Gastroesophageal sphincter (tissue), 4 donors: ENCODE results near the gene TNFAIP8L3. TPM values are rescaled to one million over a fixed set of nuclear protein-coding genes. Genes with fewer than 3 reads are reported as not detected.

Experiments
- ATAC-seq: fragments of 150-250 bp; one replicate; pipeline ENCODE4 v1.9.1; 2016; ENCODE audit warnings: mild to moderate bottlenecking, moderate library complexity
- H3K27ac ChIP-seq, 4 donors: fragments of 200-600 bp; sonication (generic) in 3 of 4; 1 replicate in 3 of 4; 2 replicates in 1 of 4; pipeline ENCODE4 v1.5.1; 2016 to 2019
- H3K27me3 ChIP-seq: fragments of 200-600 bp; sonication (generic); one replicate; pipeline ENCODE4 v1.5.1; 2019
- H3K36me3 ChIP-seq, 2 donors: fragments of 200-600 bp; sonication (generic); one replicate each; pipeline ENCODE4 v1.5.1; 2019; ENCODE audit warnings: control low read depth in 1 of 2
- H3K4me1 ChIP-seq, 3 donors: fragments of 200-600 bp; sonication (generic); 1 replicate in 2 of 3; 2 replicates in 1 of 3; pipeline ENCODE4 v1.5.1; 2016 to 2019; ENCODE audit warnings: control low read depth in 2 of 3
- H3K4me3 ChIP-seq, 2 donors: fragments of 200-600 bp; sonication (generic); one replicate each; pipeline ENCODE4 v1.5.1; 2019; ENCODE audit warnings: mild to moderate bottlenecking in 1 of 2, moderate library complexity in 1 of 2
- H3K9me3 ChIP-seq, 3 donors: fragments of 200-600 bp; sonication (generic); one replicate each; pipeline ENCODE4 v1.5.1; 2017 to 2019; ENCODE audit warnings: control low read depth in 2 of 3
- EP300 ChIP-seq: sonication (generic); formaldehyde crosslinking; IDR thresholded peaks from one replicate; pipeline ENCODE4 v1.6.1; 2017; ENCODE audit warnings: antibody characterized with exemption, mild to moderate bottlenecking
- POLR2A ChIP-seq, 2 donors: fragments of 450-650 bp; IDR thresholded peaks; one replicate each; pipeline ENCODE4 v1.6.1; 2017; ENCODE audit warnings: antibody characterized with exemption in 2 of 2, mild to moderate bottlenecking in 2 of 2, moderate library complexity in 1 of 2
- POLR2AphosphoS5 ChIP-seq: sonication (generic); formaldehyde crosslinking; IDR thresholded peaks from one replicate; pipeline ENCODE4 v1.6.1; 2017; ENCODE audit warnings: antibody characterized with exemption
- WGBS, 2 donors: methylation state at CpG; one replicate each; pipeline ENCODE4 v1.1.5; 2018; ENCODE audit warnings: low coverage in 1 of 2; 5-methylcytosine and 5-hydroxymethylcytosine counted together
- total RNA-seq, 4 donors: library from RNA; depleted of rRNA; stranded (reverse); fragments of >200 nt; gene quantifications; one replicate each; pipeline ENCODE4 v1.1.0, GENCODE V29; 2016
- TF ChIP-seq, protein P1 (sequence below), 4 experiments: fragments of 200-600 bp in 2 of 4; fragments of 450-650 bp in 2 of 4; sonication (generic) in 1 of 4; IDR thresholded peaks; one replicate each; pipeline ENCODE4 v1.5.1; 2017 to 2019; ENCODE audit warnings: antibody characterized with exemption in 4 of 4, mild to moderate bottlenecking in 2 of 4, moderate library complexity in 2 of 4

TNFAIP8L3 gene
- total RNA-seq, 4 donors from 2014 or later = 17.1 to 31.7 (median 23.9) TPM

DNA sequence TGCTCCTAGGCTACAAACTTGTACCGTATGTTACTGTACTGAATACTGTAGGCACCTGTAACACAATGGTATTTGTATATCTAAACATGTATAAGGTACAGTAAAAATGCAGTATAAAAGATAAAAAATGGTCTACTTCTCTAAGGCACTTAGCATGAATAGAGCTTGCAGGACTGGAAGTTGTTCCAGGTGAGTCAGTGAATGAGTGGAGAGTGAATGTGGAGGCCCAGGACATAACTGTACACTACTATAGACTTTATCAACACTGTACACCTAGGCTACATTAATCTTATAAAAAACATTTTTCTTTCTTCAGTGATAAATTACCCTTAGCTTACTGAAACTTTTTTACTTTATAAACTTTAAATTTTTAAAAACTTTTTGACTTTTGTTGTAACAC, 12.5 kb downstream of the TNFAIP8L3 start:
- no peak for ATAC-seq
- 100% methylated on average over 1 of the region's 1 CpG; no CpG with 5 or more reads in 1 of the 2 donors for WGBS, 2 donors

DNA sequence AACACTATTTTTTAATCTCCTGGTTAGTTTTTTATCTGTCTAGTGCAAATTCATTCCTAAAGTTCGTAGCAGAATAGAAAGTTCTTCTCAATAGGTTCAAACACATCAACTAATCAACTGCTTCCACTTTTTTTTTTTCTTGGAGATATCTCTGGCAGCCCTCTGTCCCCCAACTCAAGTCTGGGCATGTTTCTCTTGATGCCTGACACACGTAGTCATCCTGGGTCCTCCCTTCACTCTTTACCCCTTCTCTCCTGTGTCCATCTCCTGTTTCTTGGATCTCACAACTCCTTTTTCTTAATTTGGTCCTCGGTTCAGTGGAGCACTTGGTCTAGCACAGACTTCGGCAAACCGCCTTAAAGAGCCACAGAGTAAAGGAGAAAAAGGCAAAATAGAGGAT, 14.4 kb downstream of the TNFAIP8L3 start:
- ATAC-seq = no peak
- no peak overlapping the region for H3K4me3 ChIP-seq
- WGBS, 2 donors = 76 to 85% methylated on average over 2 to 3 of the region's 5 CpGs
- no peaks in the 10 kb centered on the region for H3K9me3 ChIP-seq
- peaks cover 0 to 46% (median 7%) of the 10 kb centered on the region in 3 donors for H3K4me1 ChIP-seq
- no peaks in the 10 kb centered on the region for H3K27me3 ChIP-seq
- H3K36me3 ChIP-seq = no peaks in the 10 kb centered on the region
- H3K27ac ChIP-seq = no peak overlapping the region
- TF ChIP-seq EP300 = no peak
- TF ChIP-seq, protein P1, sequence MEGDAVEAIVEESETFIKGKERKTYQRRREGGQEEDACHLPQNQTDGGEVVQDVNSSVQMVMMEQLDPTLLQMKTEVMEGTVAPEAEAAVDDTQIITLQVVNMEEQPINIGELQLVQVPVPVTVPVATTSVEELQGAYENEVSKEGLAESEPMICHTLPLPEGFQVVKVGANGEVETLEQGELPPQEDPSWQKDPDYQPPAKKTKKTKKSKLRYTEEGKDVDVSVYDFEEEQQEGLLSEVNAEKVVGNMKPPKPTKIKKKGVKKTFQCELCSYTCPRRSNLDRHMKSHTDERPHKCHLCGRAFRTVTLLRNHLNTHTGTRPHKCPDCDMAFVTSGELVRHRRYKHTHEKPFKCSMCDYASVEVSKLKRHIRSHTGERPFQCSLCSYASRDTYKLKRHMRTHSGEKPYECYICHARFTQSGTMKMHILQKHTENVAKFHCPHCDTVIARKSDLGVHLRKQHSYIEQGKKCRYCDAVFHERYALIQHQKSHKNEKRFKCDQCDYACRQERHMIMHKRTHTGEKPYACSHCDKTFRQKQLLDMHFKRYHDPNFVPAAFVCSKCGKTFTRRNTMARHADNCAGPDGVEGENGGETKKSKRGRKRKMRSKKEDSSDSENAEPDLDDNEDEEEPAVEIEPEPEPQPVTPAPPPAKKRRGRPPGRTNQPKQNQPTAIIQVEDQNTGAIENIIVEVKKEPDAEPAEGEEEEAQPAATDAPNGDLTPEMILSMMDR (IDR thresholded peaks at IDR 0.05) = no peak
- no peak for TF ChIP-seq POLR2A (IDR thresholded peaks at IDR 0.05)
- TF ChIP-seq POLR2AphosphoS5 = no peak

More for the DNA sequence above, 12.5 kb downstream of the TNFAIP8L3 start:
- Histone ChIP-seq H3K4me1 (peaks cover 4 to 46% (median 15%) of the 10 kb centered on the region in 3 donors), H3K27ac (no peak overlapping the region), H3K36me3 (no peaks in the 10 kb centered on the region), H3K27me3 (no peaks in the 10 kb centered on the region), H3K4me3 (no peak overlapping the region), H3K9me3 (no peaks in the 10 kb centered on the region)
- TF ChIP-seq POLR2AphosphoS5 (no peak), EP300 (no peak)

DNA sequence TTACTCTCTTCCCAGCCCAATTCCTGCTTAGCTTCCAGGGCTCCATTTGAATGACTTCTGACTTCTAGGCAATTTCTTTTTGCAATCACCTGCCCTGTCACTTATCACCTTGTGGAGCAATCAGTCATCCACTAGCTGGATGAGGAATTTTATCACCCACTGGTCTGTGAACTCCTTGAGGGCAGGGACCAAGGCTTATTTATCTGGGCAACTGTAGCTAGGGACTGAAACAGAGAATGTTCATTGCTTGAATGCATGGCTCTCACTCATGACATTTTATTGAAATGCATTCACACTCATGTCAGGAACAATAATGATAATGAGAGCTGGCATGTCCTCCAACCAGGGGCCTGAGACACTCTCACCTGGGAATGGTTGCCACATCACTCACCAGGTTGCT, 15.5 kb downstream of the TNFAIP8L3 start:
- H3K27me3 ChIP-seq = no peaks in the 10 kb centered on the region
- no peak for ATAC-seq
- no peak overlapping the region for H3K27ac ChIP-seq
- H3K4me1 ChIP-seq = peaks cover 0 to 47% (median 10%) of the 10 kb centered on the region in 3 donors
- H3K9me3 ChIP-seq = no peaks in the 10 kb centered on the region
- no peak overlapping the region for H3K4me3 ChIP-seq
- TF ChIP-seq, protein P1 (IDR thresholded peaks at IDR 0.05) = no peak
- TF ChIP-seq POLR2AphosphoS5 = no peak
- TF ChIP-seq EP300 = no peak
- no peak for TF ChIP-seq POLR2A (IDR thresholded peaks at IDR 0.05)
- no peaks in the 10 kb centered on the region for H3K36me3 ChIP-seq

DNA sequence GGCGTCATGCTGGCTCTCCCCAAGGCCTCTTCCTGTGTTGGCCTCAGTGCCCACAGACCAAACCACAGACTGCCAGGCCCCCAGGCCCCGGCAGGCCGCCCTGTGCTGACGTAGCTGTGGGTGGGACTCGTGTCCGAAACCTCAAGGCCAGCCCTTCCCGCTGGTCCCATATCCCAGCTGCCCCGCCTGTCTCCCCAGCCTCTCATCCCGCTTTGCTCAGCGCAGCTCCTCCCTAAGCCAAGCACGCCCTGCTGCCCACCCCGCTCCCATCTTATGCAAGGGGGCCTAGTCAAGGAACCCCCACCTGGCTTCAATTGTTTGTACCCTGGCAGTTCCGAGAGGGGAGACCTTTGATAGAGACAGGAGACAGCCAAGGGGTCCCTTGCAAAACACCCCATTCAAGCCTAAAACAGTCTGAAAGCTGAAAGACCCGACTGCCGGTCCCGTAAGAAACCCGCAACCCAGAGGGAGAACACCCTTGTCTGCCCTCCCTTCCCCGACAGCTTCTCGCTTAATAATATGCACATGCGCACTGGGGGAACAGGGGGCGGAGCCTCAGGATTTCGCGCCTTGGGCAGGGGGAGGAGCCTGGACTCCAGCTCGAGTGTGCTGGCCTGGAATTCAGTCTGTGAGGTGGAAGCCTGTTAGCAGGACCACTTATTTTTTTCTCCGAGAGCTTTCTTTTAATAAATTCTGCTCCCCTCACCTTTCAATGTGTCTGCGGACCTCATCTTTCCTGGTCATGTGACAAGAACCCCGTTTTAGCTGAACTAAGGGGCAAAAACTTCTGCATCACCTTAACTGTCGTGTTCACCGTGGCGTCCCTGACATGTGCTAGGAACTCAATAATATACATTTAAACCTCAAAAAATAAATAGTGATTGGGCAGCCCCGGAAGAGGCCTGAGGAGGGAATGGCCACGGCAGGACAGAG, 17.2 kb downstream of the TNFAIP8L3 start:
- peak; percentile 84 for ATAC-seq
- TF ChIP-seq EP300 (no peak), POLR2A (IDR thresholded peaks at IDR 0.05) (peak in 1 of 2 donors; percentile 25), POLR2AphosphoS5 (peak; percentile 26)
- TF ChIP-seq, protein P1 (IDR thresholded peaks at IDR 0.05) = no peak
- H3K36me3 ChIP-seq = no peaks in the 10 kb centered on the region
- H3K27me3 ChIP-seq = no peaks in the 10 kb centered on the region
- no peaks in the 10 kb centered on the region for H3K9me3 ChIP-seq
- H3K4me1 ChIP-seq = peaks cover 0 to 40% (median 10%) of the 10 kb centered on the region in 3 donors
- 44 to 45% methylated on average over 7 to 9 of the region's 32 CpGs for WGBS, 2 donors
- peak overlapping the region; percentile 32 to 83 (median 74) for H3K27ac ChIP-seq
- H3K4me3 ChIP-seq = peak overlapping the region; percentile 23 to 41

DNA sequence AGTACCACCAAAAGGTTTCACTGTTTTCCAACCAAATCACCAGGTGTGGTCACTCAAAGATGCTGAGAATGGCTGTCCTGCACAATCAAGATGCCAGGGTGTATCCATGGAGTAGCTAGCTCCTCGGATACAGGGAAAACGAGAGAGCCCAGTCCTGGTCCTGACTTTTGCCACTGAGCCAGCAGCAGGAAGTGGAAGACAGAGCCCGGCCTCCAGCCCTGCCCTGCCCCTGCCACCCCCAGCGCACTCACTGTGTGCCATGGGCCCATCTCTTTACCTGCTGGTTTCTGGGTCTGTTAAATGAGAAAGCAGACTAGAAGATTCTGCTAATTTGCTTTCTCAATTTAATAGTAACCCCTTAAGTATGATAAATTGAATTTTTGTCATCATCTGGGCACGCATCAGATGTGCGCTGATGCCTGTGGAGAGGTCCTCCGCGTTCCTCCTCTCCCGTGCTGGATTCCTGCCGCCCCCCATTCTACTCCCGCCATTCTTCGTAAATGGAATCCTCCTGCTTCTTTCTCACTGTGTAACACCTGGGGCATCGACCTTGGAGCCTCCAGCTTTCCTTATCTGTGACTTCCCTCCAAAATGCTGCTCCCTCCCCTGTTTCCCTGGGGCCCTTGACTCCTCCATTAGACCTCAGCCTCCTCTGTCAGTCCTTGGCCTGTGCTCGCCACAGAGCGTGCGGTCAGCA, 18.0 kb downstream of the TNFAIP8L3 start:
- no peaks in the 10 kb centered on the region for H3K9me3 ChIP-seq
- TF ChIP-seq POLR2AphosphoS5 (no peak), EP300 (no peak), POLR2A (IDR thresholded peaks at IDR 0.05) (no peak)
- TF ChIP-seq, protein P1 (IDR thresholded peaks at IDR 0.05) = no peak
- no peaks in the 10 kb centered on the region for H3K36me3 ChIP-seq
- no peak for ATAC-seq
- peaks cover 0 to 40% (median 10%) of the 10 kb centered on the region in 3 donors for H3K4me1 ChIP-seq
- H3K27me3 ChIP-seq = no peaks in the 10 kb centered on the region
- WGBS, 2 donors = 87 to 90% methylated on average over 8 to 9 of the region's 16 CpGs
- H3K27ac ChIP-seq = peak overlapping the region; percentile 70 to 83 (median 74)
- peak overlapping the region in 1 of 2 donors; percentile 41 for H3K4me3 ChIP-seq
